Ecto neural progenitor cell (in vitro differentiated cells): ENCODE data around the gene ENPP4.
A peak's percentile ranks its signal among the peaks of the same experiment; 100 is the strongest.
"Not testable (repeated sequence)": the region's sequence is repeated elsewhere in the genome, so short reads cannot be mapped to it uniquely, and the experiment has no call there.

Source experiments
- DNase-seq: peaks from one replicate; pipeline ENCODE4 v3.0.0-alpha.2; 2018; ENCODE audit warnings: low spot score

The ENPP4 gene

DNA sequence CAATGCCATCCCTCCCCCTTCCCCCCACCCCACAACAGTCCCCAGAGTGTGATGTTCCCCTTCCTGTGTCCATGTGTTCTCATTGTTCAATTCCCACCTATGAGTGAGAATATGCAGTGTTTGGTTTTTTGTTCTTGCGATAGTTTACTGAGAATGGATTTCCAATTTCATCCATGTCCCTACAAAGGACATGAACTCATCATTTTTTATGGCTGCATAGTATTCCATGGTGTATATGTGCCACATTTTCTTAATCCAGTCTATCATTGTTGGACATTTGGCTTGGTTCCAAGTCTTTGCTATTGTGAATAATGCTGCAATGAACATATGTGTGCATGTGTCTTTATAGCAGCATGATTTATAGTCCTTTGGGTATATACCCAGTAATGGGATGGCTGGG is 1.5 kb downstream of the ENPP4 start:
- DNase-seq: not testable (repeated sequence)

DNA sequence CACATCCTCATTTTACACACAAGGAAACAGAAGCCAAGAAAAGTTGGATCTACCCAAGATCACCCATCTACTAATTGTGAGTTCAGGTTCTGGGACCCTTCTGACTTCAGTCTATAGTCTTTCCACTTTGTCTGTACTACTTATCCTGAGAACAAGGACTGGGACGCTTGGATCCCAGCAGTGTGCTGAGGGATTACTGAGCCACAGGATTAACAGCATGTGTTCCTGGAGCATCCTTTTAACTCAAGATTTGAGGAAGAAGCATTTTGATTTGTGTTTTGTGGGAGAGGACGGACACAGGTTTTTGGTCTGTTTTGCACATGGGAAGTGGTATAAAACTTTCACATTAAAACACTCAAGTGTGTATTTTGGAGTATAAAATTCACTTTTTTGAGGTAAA is 4.4 kb downstream of the ENPP4 start:
- peak; percentile 51 for DNase-seq

DNA sequence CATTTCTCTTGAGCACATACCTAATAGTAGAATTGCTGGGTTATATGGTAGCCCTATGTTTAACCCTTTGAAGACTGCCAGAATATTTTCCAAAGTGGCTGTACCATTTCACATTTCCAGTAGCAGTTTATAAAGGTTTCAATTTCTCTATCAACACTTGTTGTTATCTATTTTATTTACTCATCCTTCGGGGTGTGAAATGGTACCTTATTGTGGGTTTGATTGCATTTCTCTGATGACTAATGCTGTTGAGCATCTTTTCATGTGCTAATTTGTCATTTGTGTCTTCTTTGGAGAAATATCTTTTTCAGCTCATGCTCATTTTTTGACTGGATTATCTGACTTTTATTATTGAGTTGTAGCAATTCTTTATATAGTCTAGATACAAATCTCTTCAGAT is 5.4 kb downstream of the ENPP4 start:
- no peak for DNase-seq

DNA sequence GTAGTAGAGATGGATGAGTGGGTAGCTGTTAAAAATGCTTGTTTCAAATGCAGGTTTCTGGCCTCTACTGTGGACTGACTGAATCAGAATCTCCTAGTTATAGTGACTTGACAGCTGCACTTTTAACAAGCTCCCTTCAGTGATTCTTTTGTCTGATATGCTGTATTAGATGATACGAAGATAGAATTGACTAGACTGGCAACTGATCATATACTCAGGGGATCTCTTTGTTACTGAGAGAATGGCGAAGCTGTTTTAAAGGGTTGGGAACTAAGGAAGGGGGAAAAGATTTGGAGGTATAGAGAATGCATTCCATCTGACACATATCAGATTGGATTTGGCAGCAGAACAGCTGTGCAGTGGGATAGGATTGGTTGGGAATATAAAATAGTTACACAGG is 7.0 kb downstream of the ENPP4 start:
- DNase-seq: no peak

DNA sequence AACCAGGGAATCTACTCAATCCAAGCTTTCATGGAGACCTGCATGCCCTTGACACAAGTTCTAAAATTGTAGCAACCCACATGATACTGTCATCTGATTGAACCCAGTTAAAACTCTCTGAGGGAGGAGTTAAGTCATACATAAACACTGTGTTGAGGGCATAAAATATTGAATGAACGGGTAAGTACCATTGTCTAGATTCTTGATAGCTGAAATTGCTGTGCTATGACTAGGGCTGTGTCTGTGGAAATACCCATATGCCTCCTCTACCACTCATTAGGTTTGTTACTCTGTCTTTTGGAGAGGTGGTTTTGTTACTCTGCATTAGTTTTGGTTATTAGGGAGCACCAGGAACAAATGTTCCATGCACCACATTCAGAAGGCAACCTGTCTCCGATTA is 7.6 kb downstream of the ENPP4 start:
- no peak for DNase-seq

DNA sequence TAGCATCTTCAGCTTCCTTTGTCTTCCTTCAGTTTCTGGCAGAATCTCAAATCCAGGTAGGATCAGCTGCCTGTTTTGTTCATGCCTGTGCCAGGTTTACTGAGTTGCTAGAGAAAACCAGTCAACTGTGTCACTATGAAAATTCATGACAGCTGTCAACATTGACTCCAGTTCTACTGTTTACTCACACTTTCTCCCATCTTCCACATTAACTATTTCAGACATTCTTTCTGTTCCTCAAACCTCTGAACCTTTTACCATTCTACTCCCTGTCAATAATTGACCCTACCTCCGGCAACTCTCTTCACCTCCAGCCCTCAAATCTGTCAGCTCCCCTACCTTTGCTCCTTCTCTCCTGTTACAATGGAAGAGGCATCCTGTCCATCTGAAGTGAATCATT is 8.5 kb downstream of the ENPP4 start:
- no peak for DNase-seq

GRCh38 chr6:46144270-46144669 is 14.5 kb downstream of the ENPP4 start:
- no peak for DNase-seq

GRCh38 chr6:46149066-46149465 is 19.3 kb downstream of the ENPP4 start:
- not testable (repeated sequence) for DNase-seq

- no peak for DNase-seq
Measured at GRCh38 chr6:46156701-46157100, 26.9 kb downstream of the ENPP4 start.

- no peak for DNase-seq
Measured at GRCh38 chr6:46159229-46159628, 29.4 kb downstream of the ENPP4 start.

- no peak for DNase-seq
Measured at GRCh38 chr6:46160102-46160501, 30.3 kb downstream of the ENPP4 start.

DNA sequence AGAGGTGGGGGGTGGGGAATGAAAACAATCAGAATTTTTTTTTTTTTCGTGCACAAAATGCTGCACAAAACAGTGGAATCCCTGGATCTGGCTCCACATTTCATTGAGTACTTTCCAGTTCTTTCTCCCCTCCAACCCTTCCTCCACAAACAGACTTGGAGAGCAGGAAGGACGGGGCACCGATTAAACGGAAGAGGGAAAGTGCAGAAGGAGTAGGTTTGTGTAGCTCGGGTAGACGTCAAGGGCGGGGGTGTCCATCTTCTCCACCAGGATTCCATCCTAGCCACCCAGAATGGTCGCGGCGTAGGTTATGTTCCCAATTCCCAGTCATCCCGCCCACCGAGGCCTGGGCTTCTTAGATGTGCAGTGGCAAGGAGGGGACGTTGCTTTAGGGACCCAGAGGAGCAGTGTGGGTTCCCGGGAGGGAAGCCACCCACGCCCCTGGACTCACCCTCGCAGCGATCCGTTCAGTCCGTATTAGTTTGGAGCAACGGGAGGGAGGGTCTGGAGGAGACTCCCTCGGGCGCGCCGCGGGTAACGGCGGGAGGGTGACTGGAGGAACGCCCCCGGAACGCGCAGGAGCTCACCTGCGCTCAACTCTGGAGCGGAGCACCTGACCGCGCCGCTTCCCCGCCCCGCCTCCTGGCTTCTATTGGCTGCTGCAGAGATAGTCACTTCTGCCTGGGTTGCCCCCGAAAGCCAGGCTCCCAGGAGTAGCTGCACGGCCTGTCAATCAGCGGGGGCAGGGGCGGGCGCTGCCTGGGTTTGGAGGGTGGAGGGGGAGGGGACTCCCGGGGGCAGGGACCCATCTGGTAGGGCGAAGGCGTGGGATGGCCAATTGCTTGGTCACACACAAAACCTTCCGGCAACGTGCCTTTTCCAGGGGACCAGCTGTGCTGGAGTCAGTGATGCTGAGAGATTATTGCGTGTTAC is 40.8 kb downstream of the ENPP4 start, which contains the start of gene ENPP5:
Gene ENPP5 (minus strand): TSS at position 624 of the 933 bp plus-strand sequence. CDS start 2,718 bp downstream, outside the sequence.
- DNase-seq: peak; percentile 93

- DNase-seq: no peak
Measured at GRCh38 chr6:46172176-46172575, 42.4 kb downstream of the ENPP4 start.

DNA sequence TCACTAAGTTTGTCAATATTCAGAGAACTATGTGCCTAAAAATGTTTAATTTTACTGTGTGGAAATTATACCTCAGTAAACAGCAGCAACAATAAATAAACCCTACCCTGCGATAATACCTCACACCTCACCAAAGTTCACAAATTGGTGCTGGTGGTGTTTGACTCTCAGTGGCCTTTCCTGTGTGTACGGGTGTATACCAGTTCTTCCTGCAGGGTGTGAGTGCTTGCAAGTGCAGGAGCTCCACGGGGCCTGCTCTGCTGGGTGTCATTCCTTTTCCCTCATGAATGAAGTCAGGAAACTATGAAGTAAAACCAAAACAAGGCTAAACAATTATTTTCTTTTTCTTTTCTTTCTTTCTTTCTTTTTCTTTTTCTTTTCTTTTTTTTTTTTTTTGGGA is 45.1 kb downstream of the ENPP4 start:
- DNase-seq: no peak

GRCh38 chr6:46175446-46175845 is 45.7 kb downstream of the ENPP4 start:
- DNase-seq: no peak

- no peak for DNase-seq
Measured at GRCh38 chr6:46175976-46176375, 46.2 kb downstream of the ENPP4 start.

DNA sequence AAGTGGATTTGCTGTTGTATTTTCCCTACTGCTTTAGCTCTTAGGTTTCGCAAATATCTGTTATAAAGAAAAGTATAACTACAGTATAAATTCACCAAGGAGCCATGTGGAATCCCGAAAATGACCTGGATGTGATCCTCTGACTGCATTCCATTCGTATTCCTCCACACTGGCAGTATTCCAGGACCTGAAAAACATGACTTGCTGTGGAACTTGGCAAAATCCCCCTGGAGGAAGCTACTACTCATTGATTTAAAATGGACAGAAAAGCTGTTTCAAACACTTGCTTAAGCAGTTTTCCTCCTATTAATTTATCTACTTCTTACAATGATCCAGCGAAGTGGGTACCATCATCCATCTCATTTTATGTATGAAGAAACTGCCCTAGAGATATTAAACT is 54.3 kb downstream of the ENPP4 start:
- DNase-seq: no peak

DNA sequence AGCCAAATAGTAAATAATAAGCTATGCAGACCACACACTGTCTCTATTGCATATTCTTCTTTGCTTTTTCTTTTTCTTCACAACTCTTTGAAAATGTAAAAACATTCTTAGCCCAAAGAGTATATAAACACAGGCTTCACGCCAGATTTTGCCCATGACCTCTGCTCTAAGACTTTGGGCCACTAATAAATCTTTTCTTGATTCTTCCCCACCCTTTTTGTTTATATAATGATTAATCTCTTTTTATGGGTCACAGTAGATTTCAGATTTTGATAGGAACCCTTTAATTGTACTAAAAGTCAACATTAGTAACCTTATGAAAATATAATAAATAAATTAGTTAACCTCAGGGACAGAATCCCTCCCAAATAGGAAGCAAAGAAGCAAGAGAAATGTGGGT is 56.8 kb downstream of the ENPP4 start:
- no peak for DNase-seq

- no peak for DNase-seq
Measured at GRCh38 chr6:46189726-46190125, 59.9 kb downstream of the ENPP4 start.

GRCh38 chr6:46190889-46191288 is 61.1 kb downstream of the ENPP4 start:
- DNase-seq: no peak

- no peak for DNase-seq
Measured at GRCh38 chr6:46191961-46192360, 62.2 kb downstream of the ENPP4 start.
